IPS DF 19.7 (cell line): ENCODE results near the gene LIPN.

Source experiments
- DNase-seq: peaks from one replicate; pipeline ENCODE4 v3.0.0-alpha.2; 2013; ENCODE audit warnings: low read depth, low spot score

The LIPN gene

GRCh38 chr10:88828310-88828709 lies 68.5 kb downstream of the LIPN start:
- no peak for DNase-seq
